HepG2 (cell line): ENCODE measurements around the gene ARPC1B. TPM values are rescaled to one million over a fixed set of nuclear protein-coding genes. Genes with fewer than 3 reads are reported as not detected.
A peak's percentile ranks its signal among the peaks of the same experiment; 100 is the strongest.

ENCODE experiments used
- GABPA ChIP-seq, 2 experiments: IDR thresholded peaks; 2 replicates each; pipeline ENCODE4 v1.6.1; 2011 to 2016; ENCODE audit warnings: low read depth in 2 of 2, low read length in 1 of 2, missing biosample characterization in 1 of 2, missing genetic modification characterization in 1 of 2
- HMG20A ChIP-seq: IDR thresholded peaks from 2 replicates; pipeline ENCODE4 v1.6.1; 2016; ENCODE audit warnings: borderline replicate concordance
- HNRNPK ChIP-seq: fragments of 200-400 bp; formaldehyde crosslinking; IDR thresholded peaks from 2 replicates; pipeline ENCODE4 v1.6.1; 2018; ENCODE audit warnings: low read length, low read depth, moderate library complexity, mild to moderate bottlenecking; ENCODE audit not compliant: poor library complexity, severe bottlenecking
- KLF11 ChIP-seq: IDR thresholded peaks from 2 replicates; pipeline ENCODE4 v1.6.1; 2016; ENCODE audit warnings: missing compliant biosample characterization
- KMT2A ChIP-seq: sonication (generic); formaldehyde crosslinking; IDR thresholded peaks from 2 replicates; pipeline ENCODE4 v1.4.0; 2020; ENCODE audit warnings: missing genetic modification reagents
- NFE2L2 ChIP-seq: fragments of 150-350 bp; IDR thresholded peaks from 2 replicates; pipeline ENCODE4 v1.6.1; 2014; ENCODE audit warnings: low read length
- PATZ1 ChIP-seq: sonication (generic); formaldehyde crosslinking; IDR thresholded peaks from 2 replicates; pipeline ENCODE4 v1.4.0; 2020; ENCODE audit warnings: missing genetic modification reagents
- POLR2G ChIP-seq: fragments of 200-400 bp; formaldehyde crosslinking; IDR thresholded peaks from 2 replicates; pipeline ENCODE4 v1.6.1; 2018; ENCODE audit warnings: mild to moderate bottlenecking, low read depth, low read length, moderate library complexity
- PRDM15 ChIP-seq: sonication (generic); formaldehyde crosslinking; IDR thresholded peaks from 2 replicates; pipeline ENCODE4 v1.4.0; 2020; ENCODE audit warnings: missing genetic modification reagents
- RBFOX2 ChIP-seq: fragments of 200-400 bp; formaldehyde crosslinking; IDR thresholded peaks from 2 replicates; pipeline ENCODE4 v1.6.1; 2017; ENCODE audit warnings: low read depth, mild to moderate bottlenecking, low read length
- RBM39 ChIP-seq: fragments of 200-400 bp; formaldehyde crosslinking; IDR thresholded peaks from one replicate; pipeline ENCODE4 v1.6.1; 2018; ENCODE audit warnings: antibody characterized with exemption, mild to moderate bottlenecking, low read depth, low read length; ENCODE audit not compliant: poor library complexity, severe bottlenecking
- SP1 ChIP-seq, 2 experiments: fragments of 450-650 bp in 1 of 2; sonication (generic) in 1 of 2; formaldehyde crosslinking in 1 of 2; IDR thresholded peaks; 2 replicates each; pipeline versions ENCODE4 v1.4.0 to v1.6.1; 2016 to 2020; ENCODE audit warnings: missing genetic modification reagents in 1 of 2
- SSRP1 ChIP-seq: IDR thresholded peaks from 2 replicates; pipeline ENCODE4 v1.6.1; 2016; ENCODE audit warnings: control low read depth
- TBP ChIP-seq: sonication (generic); formaldehyde crosslinking; IDR thresholded peaks from 2 replicates; pipeline ENCODE4 v1.5.0; 2020; ENCODE audit warnings: missing genetic modification reagents
- ZBED4 ChIP-seq: sonication (generic); formaldehyde crosslinking; IDR thresholded peaks from 2 replicates; pipeline ENCODE4 v1.4.0; 2020; ENCODE audit warnings: missing genetic modification reagents, borderline replicate concordance
- ZNF629 ChIP-seq: sonication (generic); formaldehyde crosslinking; conservative IDR thresholded peaks from 2 replicates; pipeline ENCODE4 v1.5.0; 2020; ENCODE audit warnings: missing genetic modification reagents
- ZNF652 ChIP-seq: IDR thresholded peaks from 2 replicates; pipeline ENCODE4 v1.6.1; 2016; ENCODE audit warnings: low read depth, borderline replicate concordance
- ZNF83 ChIP-seq: sonication (generic); formaldehyde crosslinking; IDR thresholded peaks from 2 replicates; pipeline ENCODE4 v1.4.0; 2020; ENCODE audit warnings: missing genetic modification reagents, mild to moderate bottlenecking, borderline replicate concordance
- ZSCAN22 ChIP-seq: sonication (generic); formaldehyde crosslinking; IDR thresholded peaks from 2 replicates; pipeline ENCODE4 v1.4.0; 2020; ENCODE audit warnings: mild to moderate bottlenecking, missing genetic modification reagents
- polyA plus RNA-seq, 8 experiments: library from polyadenylated mRNA; depleted of rRNA in 3 of 8; stranded (reverse) in 7 of 8; unstranded in 1 of 8; fragments of >200 nt; fragmentation: Illumina TruSeq in 4 of 8; extraction: Trizol in 4 of 8; gene quantifications; 2 replicates each; pipeline versions ENCODE4 v1.2.1 to v1.2.3, GENCODE V29; 2011 to 2016; ENCODE audit warnings: low read depth in 4 of 8, missing spikeins in 1 of 8, mixed read lengths in 1 of 8; ENCODE audit not compliant: insufficient read depth in 1 of 8
- total RNA-seq, 5 experiments: library from RNA; depleted of rRNA; stranded (reverse); fragments of >200 nt; fragmentation: Illumina TruSeq; extraction: Trizol; gene quantifications; 2 replicates each; pipeline ENCODE4 v1.2.3, GENCODE V29; 2016; ENCODE audit warnings: low read depth in 1 of 5

The ARPC1B gene
- total and polyA plus RNA-seq, 2 of the 13 experiments (the other 11 are each of a cell fraction or from before 2014, with no cell fraction given), result 72.9 to 89.1 TPM

- 0 out of 2 replicates have a peak, but pooled peaks have one; percentile 23 for TF ChIP-seq PATZ1 (CRISPR knock-in tag)
- TF ChIP-seq ZNF629 (CRISPR knock-in tag), result no peak
- TF ChIP-seq PRDM15 (CRISPR knock-in tag), result no peak
- no peak for TF ChIP-seq ZBED4 (CRISPR knock-in tag)
- TF ChIP-seq ZSCAN22, result no peak
- no peak for TF ChIP-seq SP1 (IDR thresholded peaks at IDR 0.05)
- TF ChIP-seq SP1 (CRISPR knock-in tag; IDR thresholded peaks at IDR 0.05), result peak; percentile 61; the same call in 1 of the 2 replicates
- TF ChIP-seq RBFOX2, result peak; percentile 91
- TF ChIP-seq KMT2A (CRISPR knock-in tag), result peak; percentile 92
- TF ChIP-seq ZNF83 (CRISPR knock-in tag), result no peak; the same call in 1 of the 2 replicates
- TF ChIP-seq POLR2G, result peak; percentile 89
- no peak for TF ChIP-seq NFE2L2
- TF ChIP-seq HNRNPK, result no peak
- TF ChIP-seq GABPA (IDR thresholded peaks at IDR 0.05; ENCODE audit: low read depth, low read length), result 0 out of 2 replicates have a peak, but pooled peaks have one; percentile 28
- peak; percentile 71 for TF ChIP-seq GABPA (CRISPR knock-in tag; IDR thresholded peaks at IDR 0.05; ENCODE audit: low read depth)
- no peak for TF ChIP-seq HMG20A (CRISPR knock-in tag)
- TF ChIP-seq TBP (CRISPR knock-in tag), result no peak
- peak; percentile 87 for TF ChIP-seq RBM39
- no peak for TF ChIP-seq KLF11 (CRISPR knock-in tag)
- TF ChIP-seq SSRP1 (CRISPR knock-in tag), result 0 out of 2 replicates have a peak, but pooled peaks have one; percentile 51
- TF ChIP-seq ZNF652 (CRISPR knock-in tag), result no peak
Observed at GRCh38 chr7:99438573-99439480, 64.3 kb downstream of the ARPC1B start, which contains the start of the genes CPSF4 and PTCD1 (continued).
